Measurements from ENCODE around the gene POLD2. TPM values are rescaled to one million over a fixed set of nuclear protein-coding genes. Genes with fewer than 3 reads are reported as not detected.

Gene POLD2
- total RNA-seq, 4 donors from 2014 or later: 50.8 to 69.0 (median 58.7) TPM

- WGBS, 2 donors: 86 to 93% methylated on average over 3 of the region's 3 CpGs
These were observed 27.6 kb downstream of the POLD2 start for GRCh38 chr7:44095781-44096180.

GRCh38 chr7:44094883-44095592, 28.3 kb downstream of the POLD2 start:
- H3K4me3 ChIP-seq (ENCODE audit: low read depth, poor library complexity, severe bottlenecking): no peak overlapping the region
- intact Hi-C loops (cut with DNase I; ENCODE audit: low total_unique reads): no loop called here
- no peak for DNase-seq (ENCODE audit: low spot score in 2 of 2)
- WGBS, 2 donors: 53 to 58% methylated on average over 2 of the region's 2 CpGs
- TF ChIP-seq CTCF (IDR thresholded peaks at IDR 0.05): no peak
- no peak for TF ChIP-seq POLR2A (IDR thresholded peaks at IDR 0.05)

More at GRCh38 chr7:44095781-44096180, 27.6 kb downstream of the POLD2 start:
- no peak for DNase-seq (ENCODE audit: low spot score in 2 of 2)
- intact Hi-C loops (cut with DNase I; ENCODE audit: low total_unique reads): no loop called here
- TF ChIP-seq POLR2A (IDR thresholded peaks at IDR 0.05) (no peak), CTCF (IDR thresholded peaks at IDR 0.05) (no peak)
- H3K4me3 ChIP-seq (ENCODE audit: low read depth, poor library complexity, severe bottlenecking): no peak overlapping the region

GRCh38 chr7:44094365-44094764, 29.0 kb downstream of the POLD2 start:
- TF ChIP-seq POLR2A (IDR thresholded peaks at IDR 0.05) (no peak), CTCF (IDR thresholded peaks at IDR 0.05) (no peak)
- DNase-seq (ENCODE audit: low spot score in 2 of 2): no peak
- no peak overlapping the region for H3K4me3 ChIP-seq (ENCODE audit: low read depth, poor library complexity, severe bottlenecking)
- WGBS, 2 donors: 29 to 59% methylated on average over 2 of the region's 2 CpGs
- intact Hi-C loops (cut with DNase I; ENCODE audit: low total_unique reads): no loop called here

GRCh38 chr7:44093102-44093641, 30.2 kb downstream of the POLD2 start:
- no peak overlapping the region for H3K4me3 ChIP-seq (ENCODE audit: low read depth, poor library complexity, severe bottlenecking)
- DNase-seq (ENCODE audit: low spot score in 2 of 2): no peak
- intact Hi-C loops (cut with DNase I; ENCODE audit: low total_unique reads): no loop called here
- 78 to 89% methylated on average over 6 of the region's 6 CpGs for WGBS, 2 donors
- no peak for TF ChIP-seq CTCF (IDR thresholded peaks at IDR 0.05)
- no peak for TF ChIP-seq POLR2A (IDR thresholded peaks at IDR 0.05)

GRCh38 chr7:44087911-44088838, 35.2 kb downstream of the POLD2 start:
- no peak for TF ChIP-seq POLR2A (IDR thresholded peaks at IDR 0.05)
- TF ChIP-seq CTCF (IDR thresholded peaks at IDR 0.05): no peak
- WGBS, 2 donors: 53 to 56% methylated on average over 17 to 20 of the region's 20 CpGs
- no peak overlapping the region for H3K4me3 ChIP-seq (ENCODE audit: low read depth, poor library complexity, severe bottlenecking)
- intact Hi-C loops (cut with DNase I; ENCODE audit: low total_unique reads): no loop called here
- DNase-seq (ENCODE audit: low spot score in 2 of 2): no peak
